Right atrium auricular region (tissue), 2 donors: Measurements from ENCODE around the gene ARHGEF4. TPM values are rescaled to one million over a fixed set of nuclear protein-coding genes. Genes with fewer than 3 reads are reported as not detected.

ENCODE experiments used
- DNase-seq: peaks from one replicate; pipeline ENCODE4 v3.0.0-alpha.2; 2019; ENCODE audit warnings: low spot score
- H3K27ac ChIP-seq, 2 donors: fragments of 200-600 bp; sonication (generic); 1 replicate in 1 of 2; 2 replicates in 1 of 2; pipeline ENCODE4 v1.5.1; 2016 to 2019
- H3K27me3 ChIP-seq, 2 donors: fragments of 200-600 bp; sonication (generic); one replicate each; pipeline versions ENCODE4 v1.5.1 to v1.6.0; 2017 to 2019
- H3K36me3 ChIP-seq: fragments of 200-600 bp; sonication (generic); one replicate; pipeline ENCODE4 v1.5.1; 2016
- H3K4me1 ChIP-seq, 2 donors: fragments of 200-600 bp; sonication (generic); one replicate each; pipeline versions ENCODE4 v1.5.1 to v1.6.0; 2017 to 2019
- H3K4me3 ChIP-seq, 2 donors: fragments of 200-600 bp; sonication (generic); 1 replicate in 1 of 2; 2 replicates in 1 of 2; pipeline ENCODE4 v1.5.1; 2017 to 2019; ENCODE audit warnings: mild to moderate bottlenecking in 1 of 2, moderate library complexity in 1 of 2
- H3K9me3 ChIP-seq, 2 donors: fragments of 200-600 bp; sonication (generic); one replicate each; pipeline ENCODE4 v1.5.1; 2019
- total RNA-seq, 2 donors: library from RNA; depleted of rRNA; stranded (reverse); fragments of >200 nt; gene quantifications; one replicate each; pipeline ENCODE4 v1.1.0, GENCODE V29; 2016
- TF ChIP-seq, protein P1 (sequence below), 2 donors: fragments of 200-600 bp; sonication (generic); IDR thresholded peaks; one replicate each; pipeline ENCODE4 v1.5.1; 2019; ENCODE audit warnings: antibody characterized with exemption in 2 of 2

The ARHGEF4 gene
- total RNA-seq, 2 donors from 2014 or later: 3.5 to 8.1 TPM

DNA sequence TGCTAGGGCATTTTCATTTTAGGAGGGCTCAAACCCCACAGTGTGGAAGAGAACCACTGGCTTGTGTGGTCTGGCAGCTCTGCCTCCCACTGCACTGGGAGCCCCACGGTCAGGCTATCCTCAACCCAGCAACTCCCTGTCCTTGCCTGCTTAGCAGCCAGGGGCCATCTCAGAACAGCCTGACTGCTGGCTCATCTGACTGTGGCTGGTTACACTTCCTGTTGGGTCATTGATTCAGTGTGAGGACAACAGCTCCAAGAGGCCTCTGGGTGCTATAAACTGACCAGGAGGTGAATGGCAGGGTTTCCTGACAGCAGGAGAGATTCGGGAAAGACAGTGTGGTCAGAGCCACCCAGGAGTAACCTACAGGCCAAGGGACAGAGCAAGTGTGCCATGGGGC is 41.3 kb upstream of the ARHGEF4 start:
- TF ChIP-seq, protein P1, sequence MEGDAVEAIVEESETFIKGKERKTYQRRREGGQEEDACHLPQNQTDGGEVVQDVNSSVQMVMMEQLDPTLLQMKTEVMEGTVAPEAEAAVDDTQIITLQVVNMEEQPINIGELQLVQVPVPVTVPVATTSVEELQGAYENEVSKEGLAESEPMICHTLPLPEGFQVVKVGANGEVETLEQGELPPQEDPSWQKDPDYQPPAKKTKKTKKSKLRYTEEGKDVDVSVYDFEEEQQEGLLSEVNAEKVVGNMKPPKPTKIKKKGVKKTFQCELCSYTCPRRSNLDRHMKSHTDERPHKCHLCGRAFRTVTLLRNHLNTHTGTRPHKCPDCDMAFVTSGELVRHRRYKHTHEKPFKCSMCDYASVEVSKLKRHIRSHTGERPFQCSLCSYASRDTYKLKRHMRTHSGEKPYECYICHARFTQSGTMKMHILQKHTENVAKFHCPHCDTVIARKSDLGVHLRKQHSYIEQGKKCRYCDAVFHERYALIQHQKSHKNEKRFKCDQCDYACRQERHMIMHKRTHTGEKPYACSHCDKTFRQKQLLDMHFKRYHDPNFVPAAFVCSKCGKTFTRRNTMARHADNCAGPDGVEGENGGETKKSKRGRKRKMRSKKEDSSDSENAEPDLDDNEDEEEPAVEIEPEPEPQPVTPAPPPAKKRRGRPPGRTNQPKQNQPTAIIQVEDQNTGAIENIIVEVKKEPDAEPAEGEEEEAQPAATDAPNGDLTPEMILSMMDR (IDR thresholded peaks at IDR 0.05): no peak
- H3K4me3 ChIP-seq: no peak overlapping the region
- H3K9me3 ChIP-seq: no peaks in the 10 kb centered on the region
- H3K27ac ChIP-seq: no peak overlapping the region
- no peak for DNase-seq
- H3K4me1 ChIP-seq: peaks cover 0 to 13% of the 10 kb centered on the region in 2 donors
- no peaks in the 10 kb centered on the region for H3K27me3 ChIP-seq
- H3K36me3 ChIP-seq: no peaks in the 10 kb centered on the region

DNA sequence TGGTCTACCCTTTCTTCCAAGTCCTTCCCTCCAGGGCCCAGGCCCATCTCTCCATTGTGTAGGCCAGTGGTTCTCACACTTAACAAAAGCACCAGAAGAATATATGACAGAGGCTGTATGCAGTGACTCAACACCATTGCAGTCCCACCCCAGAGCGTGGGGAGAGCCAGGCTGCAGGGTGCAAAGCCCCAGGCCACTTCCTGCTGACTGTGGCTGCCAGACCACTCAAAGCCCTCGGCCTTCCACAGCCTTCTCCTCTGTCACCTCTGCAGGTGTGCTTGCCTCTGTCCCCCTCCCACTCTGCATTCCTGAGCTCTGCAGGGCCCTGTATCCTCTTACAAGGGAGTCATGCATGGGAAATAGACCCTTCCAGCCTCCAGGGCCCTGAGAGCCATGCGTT is 40.4 kb upstream of the ARHGEF4 start:
- no peak overlapping the region for H3K27ac ChIP-seq
- H3K4me3 ChIP-seq: no peak overlapping the region
- H3K27me3 ChIP-seq: no peaks in the 10 kb centered on the region
- H3K4me1 ChIP-seq: peaks cover 0 to 13% of the 10 kb centered on the region in 2 donors
- TF ChIP-seq, protein P1 (IDR thresholded peaks at IDR 0.05): no peak
- H3K9me3 ChIP-seq: no peaks in the 10 kb centered on the region
- DNase-seq: no peak
- H3K36me3 ChIP-seq: no peaks in the 10 kb centered on the region

DNA sequence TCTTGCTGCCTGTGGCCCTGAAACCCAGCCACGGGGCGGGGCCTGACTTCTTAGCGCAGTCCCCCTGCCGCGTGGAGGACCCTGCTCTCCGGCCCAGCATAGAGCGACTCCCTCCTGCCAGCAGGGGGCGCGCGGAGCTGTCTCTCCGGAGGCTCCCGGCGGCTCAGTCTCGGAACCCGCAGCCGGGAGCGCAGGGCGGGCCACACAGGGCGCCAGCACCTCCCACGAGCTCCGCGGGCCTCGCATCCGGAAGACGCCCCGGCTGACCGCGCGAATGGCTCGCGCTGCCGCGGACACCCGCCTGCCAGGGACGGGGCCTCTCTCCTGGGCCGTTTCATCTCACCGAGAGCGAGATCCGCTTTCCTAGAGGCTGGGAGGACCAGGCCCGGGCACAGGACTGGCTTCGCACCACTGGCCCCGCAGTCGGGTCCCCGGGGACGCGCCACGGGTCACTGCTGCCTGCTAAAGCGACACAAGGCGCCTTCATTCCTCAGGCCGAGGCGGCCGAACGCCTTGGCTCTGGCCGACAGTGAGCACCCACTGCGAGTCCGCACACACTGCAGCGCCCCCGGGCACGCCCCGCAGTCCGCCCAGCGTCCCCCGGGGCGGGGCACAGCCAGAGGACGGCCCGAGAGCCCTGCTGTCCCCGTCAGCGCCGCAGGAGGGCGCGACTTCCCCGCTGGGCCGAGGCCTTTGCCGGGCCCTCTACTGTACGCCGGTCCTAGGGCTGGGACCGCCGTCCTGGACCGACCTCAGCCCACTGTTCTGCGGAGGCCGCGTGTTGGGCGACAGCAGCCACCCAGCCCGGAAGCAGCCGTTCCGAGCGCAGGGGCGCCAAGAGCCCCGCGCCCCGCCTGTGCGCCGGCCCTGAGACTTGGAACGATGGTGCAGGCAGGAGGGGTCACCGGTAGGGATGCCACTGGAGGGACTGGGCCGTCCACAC is 39.0 kb upstream of the ARHGEF4 start:
- Histone ChIP-seq H3K9me3 (no peaks in the 10 kb centered on the region), H3K4me3 (peak overlapping the region; percentile 68 to 77), H3K4me1 (peaks cover 0 to 13% of the 10 kb centered on the region in 2 donors), H3K27ac (peak overlapping the region; percentile 91 to 93), H3K36me3 (no peaks in the 10 kb centered on the region), H3K27me3 (no peaks in the 10 kb centered on the region)
- DNase-seq: peak; percentile 80
- TF ChIP-seq, protein P1 (IDR thresholded peaks at IDR 0.05): peak; percentile 80 to 87

DNA sequence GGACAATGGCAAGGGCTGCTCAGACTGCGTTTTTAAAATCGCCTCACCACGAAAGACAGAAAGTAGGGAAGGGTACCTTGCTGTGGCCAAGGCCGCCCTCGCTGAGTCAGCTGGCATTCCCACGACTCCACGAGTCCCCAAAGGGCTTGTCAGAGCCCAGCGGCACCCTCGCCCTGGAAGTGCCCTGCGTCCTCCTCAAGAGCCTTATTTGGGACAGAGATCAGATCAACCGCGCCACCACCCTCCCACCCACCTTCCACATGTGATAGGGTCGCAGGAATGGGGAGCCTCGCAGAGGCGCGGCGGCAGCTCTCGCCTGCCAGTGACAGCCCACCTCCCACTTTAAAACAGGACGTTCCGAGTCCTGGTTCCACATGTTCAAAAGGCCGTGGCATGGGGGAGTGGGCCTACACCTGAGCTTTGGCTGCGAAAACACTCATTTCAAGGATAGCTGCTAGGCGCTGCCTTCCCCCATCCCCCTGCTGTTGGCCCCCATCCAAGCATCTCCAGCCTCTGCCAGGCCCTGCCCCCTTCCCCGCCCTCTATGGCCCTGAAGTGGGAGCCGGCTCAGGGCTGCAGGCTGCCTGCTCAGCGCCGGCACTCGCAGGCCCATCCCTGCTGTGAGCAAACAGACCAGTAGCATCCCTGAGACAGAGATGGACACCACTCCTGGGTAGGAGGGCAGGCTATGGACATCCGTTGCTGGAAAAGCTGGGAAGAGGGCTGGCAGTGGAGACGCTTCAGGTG is 38.1 kb upstream of the ARHGEF4 start:
- H3K27me3 ChIP-seq: no peaks in the 10 kb centered on the region
- peaks cover 0 to 13% of the 10 kb centered on the region in 2 donors for H3K4me1 ChIP-seq
- peak overlapping the region; percentile 91 to 93 for H3K27ac ChIP-seq
- H3K36me3 ChIP-seq: no peaks in the 10 kb centered on the region
- no peak for DNase-seq
- peak overlapping the region; percentile 68 to 77 for H3K4me3 ChIP-seq
- no peaks in the 10 kb centered on the region for H3K9me3 ChIP-seq
- TF ChIP-seq, protein P1 (IDR thresholded peaks at IDR 0.05): no peak

DNA sequence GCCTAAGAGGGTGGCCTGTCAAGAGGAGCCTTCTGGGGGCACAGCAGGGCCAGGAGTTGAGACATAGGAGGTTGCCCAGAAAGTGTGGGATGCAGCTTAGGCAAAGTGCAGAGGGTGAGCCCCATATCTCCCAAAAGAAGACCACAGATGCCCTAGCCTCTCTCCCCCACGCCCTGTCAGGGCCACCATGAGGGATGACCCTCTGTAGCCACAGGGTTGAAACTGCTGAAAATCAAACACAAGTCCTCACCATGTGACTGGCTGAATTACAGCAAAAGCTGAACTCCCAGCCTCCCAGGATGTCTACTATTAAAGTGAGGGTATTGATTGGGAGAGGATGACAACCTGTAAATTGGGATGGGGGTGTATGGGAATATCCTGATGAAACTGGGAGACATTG is 37.4 kb upstream of the ARHGEF4 start:
- H3K36me3 ChIP-seq: no peaks in the 10 kb centered on the region
- no peak overlapping the region for H3K27ac ChIP-seq
- TF ChIP-seq, protein P1 (IDR thresholded peaks at IDR 0.05): no peak
- H3K9me3 ChIP-seq: no peaks in the 10 kb centered on the region
- H3K4me1 ChIP-seq: peaks cover 0 to 13% of the 10 kb centered on the region in 2 donors
- DNase-seq: no peak
- H3K4me3 ChIP-seq: no peak overlapping the region
- H3K27me3 ChIP-seq: no peaks in the 10 kb centered on the region
